ENCODE measurements around the gene TBCEL.

DNA sequence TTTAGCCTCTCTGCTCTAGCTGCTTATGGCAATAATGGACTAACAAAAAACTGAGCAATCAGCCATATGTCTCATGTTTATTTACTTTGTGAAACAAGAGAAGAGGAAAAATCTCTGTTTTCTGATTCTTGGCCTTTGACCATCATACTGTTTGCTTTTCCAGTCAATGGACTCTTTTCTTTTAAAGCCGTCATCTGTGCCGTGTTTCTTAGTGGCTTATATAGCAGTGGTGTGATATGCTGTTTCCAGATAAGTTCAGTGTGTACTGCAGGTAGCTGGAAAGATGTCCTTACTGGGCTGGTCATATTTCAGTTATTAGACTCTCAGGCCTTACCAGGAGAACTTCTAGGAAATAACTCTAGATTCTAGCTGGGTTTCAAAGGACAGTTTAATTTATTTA, 43.6 kb downstream of the TBCEL start:
- TF ChIP-seq, protein P1, sequence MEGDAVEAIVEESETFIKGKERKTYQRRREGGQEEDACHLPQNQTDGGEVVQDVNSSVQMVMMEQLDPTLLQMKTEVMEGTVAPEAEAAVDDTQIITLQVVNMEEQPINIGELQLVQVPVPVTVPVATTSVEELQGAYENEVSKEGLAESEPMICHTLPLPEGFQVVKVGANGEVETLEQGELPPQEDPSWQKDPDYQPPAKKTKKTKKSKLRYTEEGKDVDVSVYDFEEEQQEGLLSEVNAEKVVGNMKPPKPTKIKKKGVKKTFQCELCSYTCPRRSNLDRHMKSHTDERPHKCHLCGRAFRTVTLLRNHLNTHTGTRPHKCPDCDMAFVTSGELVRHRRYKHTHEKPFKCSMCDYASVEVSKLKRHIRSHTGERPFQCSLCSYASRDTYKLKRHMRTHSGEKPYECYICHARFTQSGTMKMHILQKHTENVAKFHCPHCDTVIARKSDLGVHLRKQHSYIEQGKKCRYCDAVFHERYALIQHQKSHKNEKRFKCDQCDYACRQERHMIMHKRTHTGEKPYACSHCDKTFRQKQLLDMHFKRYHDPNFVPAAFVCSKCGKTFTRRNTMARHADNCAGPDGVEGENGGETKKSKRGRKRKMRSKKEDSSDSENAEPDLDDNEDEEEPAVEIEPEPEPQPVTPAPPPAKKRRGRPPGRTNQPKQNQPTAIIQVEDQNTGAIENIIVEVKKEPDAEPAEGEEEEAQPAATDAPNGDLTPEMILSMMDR (IDR thresholded peaks at IDR 0.05; ENCODE audit: low read depth, low read length) = no peak
- TF ChIP-seq EZH2phosphoT487 (IDR thresholded peaks at IDR 0.05; ENCODE audit: low read depth) = no peak

Data from OCI-LY3 (cell line).